ACC112 (cell line): ENCODE data around the gene SLC39A11.
"Not testable (repeated sequence)": the region's sequence is repeated elsewhere in the genome, so short reads cannot be mapped to it uniquely, and the experiment has no call there.

Experiments
- H2AFZ ChIP-seq: fragments of 200-600 bp; sonication (generic); one replicate; pipeline ENCODE4 v1.6.0; 2017; ENCODE audit warnings: antibody characterized with exemption, low read length; ENCODE audit not compliant: unreplicated experiment
- H3K27ac ChIP-seq: fragments of 200-600 bp; sonication (generic); 2 replicates; pipeline ENCODE4 v1.5.1; 2014; ENCODE audit warnings: low read depth, mild to moderate bottlenecking, antibody characterized with exemption, low read length, moderate library complexity
- H3K27me3 ChIP-seq: fragments of 200-600 bp; sonication (generic); 2 replicates; pipeline ENCODE4 v1.6.1; 2014; ENCODE audit warnings: mild to moderate bottlenecking, antibody characterized with exemption, low read length, moderate library complexity, mixed read lengths; ENCODE audit not compliant: insufficient read depth
- H3K36me3 ChIP-seq: fragments of 200-600 bp; sonication (generic); 2 replicates; pipeline ENCODE4 v1.6.1; 2016; ENCODE audit warnings: mild to moderate bottlenecking, antibody characterized with exemption, low read length, moderate library complexity, mixed read lengths; ENCODE audit not compliant: insufficient read depth
- H3K4me1 ChIP-seq: fragments of 200-600 bp; sonication (generic); one replicate; pipeline ENCODE4 v1.6.1; 2016; ENCODE audit warnings: low read length, mixed read lengths; ENCODE audit not compliant: insufficient read depth, unreplicated experiment, control insufficient read depth
- H3K4me3 ChIP-seq: fragments of 200-600 bp; sonication (generic); 2 replicates; pipeline ENCODE4 v1.5.1; 2014; ENCODE audit warnings: mild to moderate bottlenecking, low read depth, low read length
- H3K79me2 ChIP-seq: fragments of 200-600 bp; sonication (generic); one replicate; pipeline ENCODE4 v1.6.0; 2016; ENCODE audit warnings: low read length; ENCODE audit not compliant: control insufficient read depth, unreplicated experiment, insufficient read depth

Gene SLC39A11

GRCh38 chr17:73072219-73072962 lies 20.1 kb downstream of the SLC39A11 start:
- Histone ChIP-seq H3K4me3 (no peak overlapping the region), H3K79me2 (no peaks in the 10 kb centered on the region), H3K36me3 (no peaks in the 10 kb centered on the region), H3K27ac (no peak overlapping the region), H3K4me1 (peaks cover 3% of the 10 kb centered on the region), H3K27me3 (no peaks in the 10 kb centered on the region), H2AFZ (no peak overlapping the region)

- no peaks in the 10 kb centered on the region for H3K79me2 ChIP-seq
- H3K4me1 ChIP-seq, result peaks cover 3% of the 10 kb centered on the region
- H3K27ac ChIP-seq, result no peak overlapping the region
- H3K36me3 ChIP-seq, result no peaks in the 10 kb centered on the region
- H3K27me3 ChIP-seq, result no peaks in the 10 kb centered on the region
- no peak overlapping the region for H2AFZ ChIP-seq
- no peak overlapping the region for H3K4me3 ChIP-seq
Measured at GRCh38 chr17:73071066-73071999, 21.2 kb downstream of the SLC39A11 start.

GRCh38 chr17:73069841-73070240 lies 22.6 kb downstream of the SLC39A11 start:
- peaks cover 3% of the 10 kb centered on the region for H3K4me1 ChIP-seq
- H3K27me3 ChIP-seq, result no peaks in the 10 kb centered on the region
- no peak overlapping the region for H3K4me3 ChIP-seq
- no peaks in the 10 kb centered on the region for H3K36me3 ChIP-seq
- no peak overlapping the region for H2AFZ ChIP-seq
- H3K27ac ChIP-seq, result no peak overlapping the region
- no peaks in the 10 kb centered on the region for H3K79me2 ChIP-seq

GRCh38 chr17:73069164-73069770 lies 23.2 kb downstream of the SLC39A11 start:
- Histone ChIP-seq H3K4me1 (peaks cover 3% of the 10 kb centered on the region), H3K4me3 (no peak overlapping the region), H3K79me2 (no peaks in the 10 kb centered on the region), H3K36me3 (no peaks in the 10 kb centered on the region), H2AFZ (no peak overlapping the region), H3K27me3 (no peaks in the 10 kb centered on the region), H3K27ac (no peak overlapping the region)

GRCh38 chr17:73068322-73069153 lies 23.9 kb downstream of the SLC39A11 start:
- Histone ChIP-seq H3K27ac (0 out of 2 replicates have a peak overlapping the region, but pooled peaks have one; percentile 7), H3K4me3 (no peak overlapping the region), H3K4me1 (peaks cover 3% of the 10 kb centered on the region)

GRCh38 chr17:73067699-73068098 lies 24.8 kb downstream of the SLC39A11 start:
- H3K79me2 ChIP-seq, result not testable (repeated sequence)

More at GRCh38 chr17:73068322-73069153, 23.9 kb downstream of the SLC39A11 start:
- Histone ChIP-seq H3K36me3 (no peaks in the 10 kb centered on the region), H3K27me3 (no peaks in the 10 kb centered on the region), H2AFZ (no peak overlapping the region), H3K79me2 (no peaks in the 10 kb centered on the region)

GRCh38 chr17:73067075-73067474 lies 25.4 kb downstream of the SLC39A11 start:
- no peak overlapping the region for H3K27ac ChIP-seq
- H3K79me2 ChIP-seq, result no peaks in the 10 kb centered on the region

More at GRCh38 chr17:73067699-73068098, 24.8 kb downstream of the SLC39A11 start:
- H3K27ac ChIP-seq, H3K36me3 ChIP-seq, H3K27me3 ChIP-seq, H3K4me1 ChIP-seq, H2AFZ ChIP-seq, H3K4me3 ChIP-seq: not testable (repeated sequence)

GRCh38 chr17:73066148-73066884 lies 26.2 kb downstream of the SLC39A11 start:
- peaks cover 3% of the 10 kb centered on the region for H3K4me1 ChIP-seq
- no peak overlapping the region for H3K27ac ChIP-seq
- H3K36me3 ChIP-seq, result no peaks in the 10 kb centered on the region
- H3K79me2 ChIP-seq, result no peaks in the 10 kb centered on the region
- H3K27me3 ChIP-seq, result no peaks in the 10 kb centered on the region
- no peak overlapping the region for H3K4me3 ChIP-seq
- H2AFZ ChIP-seq, result no peak overlapping the region

More at GRCh38 chr17:73067075-73067474, 25.4 kb downstream of the SLC39A11 start:
- H3K27me3 ChIP-seq, result no peaks in the 10 kb centered on the region
- peaks cover 3% of the 10 kb centered on the region for H3K4me1 ChIP-seq
- H3K36me3 ChIP-seq, result no peaks in the 10 kb centered on the region
- H2AFZ ChIP-seq, result no peak overlapping the region
- H3K4me3 ChIP-seq, result no peak overlapping the region

GRCh38 chr17:73065376-73065775 lies 27.1 kb downstream of the SLC39A11 start:
- Histone ChIP-seq H3K4me3 (no peak overlapping the region), H3K27ac (no peak overlapping the region), H2AFZ (no peak overlapping the region), H3K36me3 (no peaks in the 10 kb centered on the region), H3K27me3 (no peaks in the 10 kb centered on the region), H3K79me2 (no peaks in the 10 kb centered on the region), H3K4me1 (peaks cover 3% of the 10 kb centered on the region)
